DOHH2 (cell line): ENCODE data around the gene TASL.

Experiments
- H3F3A ChIP-seq: fragments of 200-600 bp; sonication (generic), shearing (Covaris generic); 2 replicates; pipeline ENCODE4 v1.6.0; 2016; ENCODE audit warnings: antibody characterized with exemption, mild to moderate bottlenecking; ENCODE audit not compliant: control insufficient read depth, insufficient read depth
- H3K27ac ChIP-seq: fragments of 200-600 bp; sonication (generic); 2 replicates; pipeline ENCODE4 v1.5.1; 2014; ENCODE audit warnings: low read depth, mild to moderate bottlenecking, low read length, moderate library complexity
- H3K27me3 ChIP-seq: fragments of 200-600 bp; sonication (generic); 2 replicates; pipeline ENCODE4 v1.6.1; 2014; ENCODE audit warnings: mild to moderate bottlenecking, low read length, mixed read lengths; ENCODE audit not compliant: control insufficient read depth
- H3K36me3 ChIP-seq: fragments of 200-600 bp; sonication (generic); 2 replicates; pipeline ENCODE4 v1.6.1; 2014; ENCODE audit warnings: mild to moderate bottlenecking, low read length, moderate library complexity, mixed read lengths; ENCODE audit not compliant: control insufficient read depth
- H3K4me1 ChIP-seq: fragments of 200-600 bp; sonication (generic); 2 replicates; pipeline ENCODE4 v1.6.1; 2014; ENCODE audit warnings: mild to moderate bottlenecking, low read length, mixed read lengths; ENCODE audit not compliant: control insufficient read depth
- H3K4me2 ChIP-seq: fragments of 200-600 bp; sonication (generic); 2 replicates; pipeline ENCODE4 v1.6.0; 2014; ENCODE audit warnings: mild to moderate bottlenecking, low read length, moderate library complexity
- H3K4me3 ChIP-seq: fragments of 200-600 bp; sonication (generic); 2 replicates; pipeline ENCODE4 v1.5.1; 2014; ENCODE audit warnings: mild to moderate bottlenecking, low read length, mixed read lengths
- H3K79me2 ChIP-seq: fragments of 200-600 bp; sonication (generic); 2 replicates; pipeline ENCODE4 v1.6.1; 2014; ENCODE audit warnings: mild to moderate bottlenecking, low read length, mixed read lengths; ENCODE audit not compliant: control insufficient read depth
- H3K9me2 ChIP-seq: fragments of 200-600 bp; sonication (generic); replicated peaks from 2 replicates; pipeline ENCODE4 v1.6.1; 2014; ENCODE audit warnings: mild to moderate bottlenecking, low read length, mixed read lengths; ENCODE audit not compliant: control insufficient read depth
- H3K9me3 ChIP-seq: fragments of 200-600 bp; sonication (generic); 2 replicates; pipeline ENCODE4 v1.6.1; 2014; ENCODE audit warnings: antibody characterized with exemption, low read length, mixed read lengths; ENCODE audit not compliant: control insufficient read depth, insufficient read depth
- H4K20me1 ChIP-seq: fragments of 200-600 bp; sonication (generic); 2 replicates; pipeline ENCODE4 v1.6.0; 2014; ENCODE audit warnings: low read depth, mild to moderate bottlenecking, antibody characterized with exemption, low read length, moderate library complexity; ENCODE audit not compliant: control insufficient read depth, insufficient read depth
- CTCF ChIP-seq: fragments of 200-600 bp; sonication (generic); IDR thresholded peaks from one replicate; pipeline ENCODE4 v1.5.1; 2014; ENCODE audit warnings: antibody characterized with exemption, mild to moderate bottlenecking, low read depth, low read length; ENCODE audit not compliant: poor library complexity, severe bottlenecking
- EZH2phosphoT487 ChIP-seq: fragments of 200-600 bp; sonication (generic); IDR thresholded peaks from 2 replicates; pipeline ENCODE4 v1.6.1; 2017; ENCODE audit warnings: borderline replicate concordance, mild to moderate bottlenecking, antibody characterized with exemption, low read length, moderate library complexity, mixed read lengths

Gene TASL

GRCh38 chrX:30530606-30531005, 47.0 kb downstream of the TASL start:
- H3F3A ChIP-seq: no peaks in the 10 kb centered on the region
- no peak overlapping the region for H3K4me2 ChIP-seq
- no peaks in the 10 kb centered on the region for H3K4me1 ChIP-seq
- H3K9me2 ChIP-seq: no peaks in the 10 kb centered on the region
- no peak for TF ChIP-seq CTCF
- no peak for TF ChIP-seq EZH2phosphoT487
- H3K27me3 ChIP-seq: no peaks in the 10 kb centered on the region
- H3K36me3 ChIP-seq: no peaks in the 10 kb centered on the region
- no peak overlapping the region for H3K27ac ChIP-seq
- H4K20me1 ChIP-seq: no peaks in the 10 kb centered on the region
- no peaks in the 10 kb centered on the region for H3K9me3 ChIP-seq
- no peaks in the 10 kb centered on the region for H3K79me2 ChIP-seq
- H3K4me3 ChIP-seq: no peak overlapping the region

- no peaks in the 10 kb centered on the region for H3K79me2 ChIP-seq
- H3K27ac ChIP-seq: no peak overlapping the region
- H3K9me3 ChIP-seq: no peaks in the 10 kb centered on the region
- no peaks in the 10 kb centered on the region for H3K27me3 ChIP-seq
- H3K4me1 ChIP-seq: no peaks in the 10 kb centered on the region
- no peaks in the 10 kb centered on the region for H3K36me3 ChIP-seq
- H4K20me1 ChIP-seq: no peaks in the 10 kb centered on the region
- no peaks in the 10 kb centered on the region for H3F3A ChIP-seq
- H3K4me3 ChIP-seq: no peak overlapping the region
- H3K9me2 ChIP-seq: no peaks in the 10 kb centered on the region
- H3K4me2 ChIP-seq: no peak overlapping the region
- no peak for TF ChIP-seq CTCF
- no peak for TF ChIP-seq EZH2phosphoT487
Measured at GRCh38 chrX:30525732-30526131, 51.8 kb downstream of the TASL start.

- Histone ChIP-seq H3K27ac (no peak overlapping the region), H3K79me2 (no peaks in the 10 kb centered on the region), H3K36me3 (no peaks in the 10 kb centered on the region), H3K9me2 (no peaks in the 10 kb centered on the region), H3K9me3 (no peaks in the 10 kb centered on the region), H3K4me3 (no peak overlapping the region), H3F3A (no peaks in the 10 kb centered on the region), H3K27me3 (no peaks in the 10 kb centered on the region), H3K4me1 (no peaks in the 10 kb centered on the region), H4K20me1 (no peaks in the 10 kb centered on the region), H3K4me2 (no peak overlapping the region)
- TF ChIP-seq EZH2phosphoT487: no peak
- TF ChIP-seq CTCF: no peak
Measured at GRCh38 chrX:30521440-30522182, 56.0 kb downstream of the TASL start.
